ENCODE measurements around the gene PRPH.

The PRPH gene

DNA sequence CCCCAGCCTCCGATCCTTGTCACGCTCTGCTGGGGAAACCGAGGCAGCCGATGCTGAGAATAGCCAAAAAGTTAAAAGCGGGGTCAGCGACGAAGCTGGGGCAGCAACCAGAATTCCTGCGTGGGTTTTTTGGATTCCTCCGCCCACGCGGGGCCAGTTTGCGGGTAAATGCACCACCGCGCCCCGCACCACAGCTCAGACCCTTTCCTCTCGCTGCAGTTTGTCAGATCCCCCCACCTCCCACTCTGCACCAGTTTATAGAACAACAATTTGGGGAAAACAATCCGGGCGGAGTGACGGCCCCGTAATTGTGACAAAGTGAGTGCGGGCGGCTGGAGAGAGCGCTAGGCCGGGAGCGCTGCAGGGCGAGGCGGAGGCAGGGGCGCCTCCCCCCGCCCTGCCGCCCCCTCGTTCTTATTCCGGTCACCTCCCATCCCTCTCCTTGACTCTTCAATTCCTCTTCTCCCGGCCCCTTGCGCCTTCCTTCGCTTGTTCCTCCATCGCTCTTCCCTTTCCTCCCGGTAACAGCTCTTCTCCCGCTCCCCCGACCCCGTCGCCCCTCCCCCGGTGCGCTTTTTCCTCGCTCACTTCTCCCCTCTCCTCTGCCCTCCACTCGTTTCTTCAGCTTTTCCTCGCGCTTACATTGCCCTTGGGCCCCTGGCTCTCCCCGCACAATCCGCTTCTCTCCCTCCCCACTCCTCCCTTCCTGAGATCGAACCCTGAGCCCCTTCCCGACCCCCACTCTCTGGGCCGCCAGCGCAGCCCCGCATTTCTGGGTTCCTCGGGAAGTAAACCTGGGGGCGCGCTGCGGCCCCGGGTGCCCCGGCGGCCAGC is 51.1 kb downstream of the PRPH start:
- no peak for DNase-seq (ENCODE audit: low spot score)

DNA sequence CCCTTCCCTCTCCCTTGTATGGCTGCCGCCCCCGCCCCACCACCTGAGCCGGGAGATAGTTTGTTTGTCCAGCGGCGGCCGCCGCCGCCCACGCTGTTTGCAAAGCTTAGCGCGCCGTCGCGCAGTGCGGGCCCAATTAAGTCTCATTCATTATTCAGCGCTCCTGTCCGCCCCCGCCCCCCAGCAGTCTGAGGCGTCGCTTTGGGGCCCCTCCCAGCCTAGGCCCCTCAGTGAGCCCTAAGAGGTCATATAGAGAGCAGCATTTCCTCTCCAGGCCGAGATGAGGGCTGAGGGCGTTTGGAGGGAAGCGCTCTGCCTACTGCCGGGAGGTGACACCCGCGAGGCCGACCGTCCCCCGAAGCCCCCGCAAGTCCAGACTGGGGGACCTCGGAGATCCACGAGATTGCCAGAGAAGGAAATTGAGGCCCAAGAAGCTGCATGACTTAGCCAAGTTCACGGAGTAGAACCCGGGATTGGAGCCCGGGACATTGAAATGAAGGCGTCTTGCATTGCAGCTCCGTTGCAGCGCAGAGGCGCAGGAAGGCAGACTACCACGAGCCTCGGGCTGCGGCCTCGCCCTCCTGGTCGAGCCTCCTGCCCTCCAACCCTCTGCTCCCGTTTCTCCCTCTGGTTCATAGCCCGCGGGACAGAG is 51.8 kb downstream of the PRPH start, which contains the start of gene DNAJC22:
DNAJC22 (plus strand) TSS at position 230 of the 652 bp plus-strand sequence. CDS start 1,985 bp downstream, outside the sequence.
- DNase-seq (ENCODE audit: low spot score), result no peak

DNA sequence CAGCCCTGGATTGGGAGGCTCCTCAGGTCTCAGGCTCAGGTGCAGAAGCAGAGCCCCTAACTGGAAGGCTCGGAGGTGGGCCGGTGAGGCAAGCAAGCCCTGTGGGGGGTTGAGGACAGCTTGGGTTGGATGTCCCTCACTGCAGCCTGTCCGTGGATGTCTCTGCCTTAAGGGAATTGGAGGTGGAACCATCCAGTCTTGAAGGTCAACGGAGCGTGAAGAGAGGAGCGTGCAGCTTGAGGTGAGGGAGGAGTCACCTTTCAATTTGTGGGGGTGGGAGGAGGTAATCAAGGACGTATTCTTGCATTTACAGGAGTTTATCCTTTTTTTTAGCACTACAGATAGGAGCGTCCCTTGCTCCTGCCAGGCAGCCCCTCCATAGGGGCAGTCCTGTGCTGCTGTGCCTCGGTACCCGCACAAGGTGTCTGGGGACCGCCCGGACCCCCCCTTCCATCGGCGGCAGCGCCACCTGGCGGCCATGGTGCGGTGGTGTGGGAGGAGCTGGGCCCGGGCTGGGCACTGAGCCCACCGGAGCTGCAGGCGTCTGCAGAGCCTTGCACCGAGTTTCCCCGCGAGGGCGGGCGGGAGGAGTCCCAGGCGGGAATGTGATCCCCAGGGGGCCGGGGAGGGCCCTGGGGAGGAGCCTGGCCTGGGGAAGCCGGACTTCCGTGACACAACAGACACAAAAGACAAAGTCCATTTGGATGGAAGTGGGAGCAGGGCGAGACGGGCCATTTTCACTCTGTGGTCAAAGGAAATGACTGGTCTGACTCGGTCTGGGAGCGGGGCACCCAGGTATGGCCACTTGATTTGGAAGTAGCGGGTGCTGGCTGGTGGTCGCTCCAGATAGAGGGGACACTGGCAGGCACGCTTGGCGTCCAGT is 52.6 kb downstream of the PRPH start:
- DNase-seq (ENCODE audit: low spot score), result peak; percentile 91

Data from putamen (tissue), 1 donor.